ENCODE results near the gene C8G. TPM values are rescaled to one million over a fixed set of nuclear protein-coding genes. Genes with fewer than 3 reads are reported as not detected.

C8G gene
- total and polyA plus RNA-seq, 2 donors (not counting 1 experiment from before 2014, with no cell fraction given), result 1.7 to 2.8 TPM

GRCh38 chr9:136971746-136972145, 26.7 kb downstream of the C8G start:
- no peak overlapping the region for H3K4me3 Mint-ChIP-seq
- H3K9me3 ChIP-seq (ENCODE audit: control extremely low read depth in 1 of 3, control insufficient read depth in 2 of 3, insufficient read depth in 1 of 3, low read length in 2 of 3), result no peaks in the 10 kb centered on the region
- H3K27me3 ChIP-seq (replicated peaks in 1 of 4; ENCODE audit: control extremely low read depth in 1 of 4, control insufficient read depth in 3 of 4, insufficient read depth in 4 of 4, low read length in 3 of 4), result peaks cover 0 to 13% (median 1%) of the 10 kb centered on the region in 4 experiments
- no peak overlapping the region for H3K9ac ChIP-seq (ENCODE audit: low read length)
- H3K4me1 ChIP-seq (ENCODE audit: control insufficient read depth in 2 of 2, insufficient read depth in 2 of 2, low read length in 2 of 2), result no peaks in the 10 kb centered on the region
- H3K9me3 Mint-ChIP-seq (ENCODE audit: insufficient read depth), result no peaks in the 10 kb centered on the region
- H3K27ac Mint-ChIP-seq, result no peak overlapping the region
- intact Hi-C loops (cut with micrococcal nuclease), result no loop called here
- no peak overlapping the region for H3K4me3 ChIP-seq (ENCODE audit: control extremely low read depth in 1 of 5, extremely low read depth in 1 of 5, insufficient read depth in 1 of 5, low read depth in 2 of 5, low read length in 4 of 5)
- peaks cover 6% of the 10 kb centered on the region for H3K27me3 Mint-ChIP-seq
- ATAC-seq (ENCODE audit: low read depth) (no peak), DNase-seq (no peak)
- no peaks in the 10 kb centered on the region for H3K79me2 ChIP-seq (ENCODE audit: control insufficient read depth, insufficient read depth, low read length)
- 92% methylated on average over 13 of the region's 14 CpGs for WGBS (ENCODE audit: insufficient coverage)
- H3K27ac ChIP-seq (ENCODE audit: low read length in 2 of 2), result no peak overlapping the region
- no peak overlapping the region for H3K4me2 ChIP-seq (replicated peaks; ENCODE audit: low read depth, low read length, poor library complexity, severe bottlenecking)
- ChIA-PET POLR2A (interaction anchor here (0.6 kb wide), 1 partner anchor 620 kb away, joined by 3 read pairs; no protein-coding TSS in a partner anchor), CTCF (no interaction called here)
- TF ChIP-seq EZH2 (IDR thresholded peaks at IDR 0.05; ENCODE audit: borderline replicate concordance, insufficient read depth, low read depth, low read length, poor library complexity, severe bottlenecking) (no peak), CTCF (IDR thresholded peaks at IDR 0.05) (no peak)
- no peaks in the 10 kb centered on the region for H4K20me1 ChIP-seq (ENCODE audit: control insufficient read depth, insufficient read depth, low read length, poor library complexity, severe bottlenecking)
- no peaks in the 10 kb centered on the region for H3K36me3 ChIP-seq (replicated peaks in 1 of 2; ENCODE audit: control extremely low read depth in 1 of 2, control insufficient read depth in 1 of 2, extremely low read depth in 1 of 2, insufficient read depth in 2 of 2, low read length in 1 of 2)
- no peak overlapping the region for H2AFZ ChIP-seq (ENCODE audit: insufficient read depth, low read depth, low read length, poor library complexity, severe bottlenecking)
- peaks cover 3% of the 10 kb centered on the region for H3K4me1 Mint-ChIP-seq

- Histone ChIP-seq H3K36me3 (replicated peaks in 1 of 2; ENCODE audit: control extremely low read depth in 1 of 2, control insufficient read depth in 1 of 2, extremely low read depth in 1 of 2, insufficient read depth in 2 of 2, low read length in 1 of 2) (no peaks in the 10 kb centered on the region), H3K27ac (ENCODE audit: low read length in 2 of 2) (no peak overlapping the region), H3K4me3 (ENCODE audit: control extremely low read depth in 1 of 5, extremely low read depth in 1 of 5, insufficient read depth in 1 of 5, low read depth in 2 of 5, low read length in 4 of 5) (no peak overlapping the region), H3K9ac (ENCODE audit: low read length) (no peak overlapping the region), H3K4me1 (ENCODE audit: control insufficient read depth in 2 of 2, insufficient read depth in 2 of 2, low read length in 2 of 2) (no peaks in the 10 kb centered on the region), H3K27me3 (replicated peaks in 1 of 4; ENCODE audit: control extremely low read depth in 1 of 4, control insufficient read depth in 3 of 4, insufficient read depth in 4 of 4, low read length in 3 of 4) (peaks cover 0 to 19% (median 3%) of the 10 kb centered on the region in 4 experiments), H2AFZ (ENCODE audit: insufficient read depth, low read depth, low read length, poor library complexity, severe bottlenecking) (no peak overlapping the region), H4K20me1 (ENCODE audit: control insufficient read depth, insufficient read depth, low read length, poor library complexity, severe bottlenecking) (no peaks in the 10 kb centered on the region), H3K4me2 (replicated peaks; ENCODE audit: low read depth, low read length, poor library complexity, severe bottlenecking) (no peak overlapping the region), H3K79me2 (ENCODE audit: control insufficient read depth, insufficient read depth, low read length) (no peaks in the 10 kb centered on the region), H3K9me3 (ENCODE audit: control extremely low read depth in 1 of 3, control insufficient read depth in 2 of 3, insufficient read depth in 1 of 3, low read length in 2 of 3) (no peaks in the 10 kb centered on the region)
- intact Hi-C loops (cut with micrococcal nuclease), result no loop called here
- no peak overlapping the region for H3K4me3 Mint-ChIP-seq
- H3K9me3 Mint-ChIP-seq (ENCODE audit: insufficient read depth), result no peaks in the 10 kb centered on the region
- ChIA-PET CTCF (no interaction called here), POLR2A (no interaction called here)
- H3K4me1 Mint-ChIP-seq, result peaks cover 3% of the 10 kb centered on the region
- DNase-seq (no peak), ATAC-seq (ENCODE audit: low read depth) (no peak)
- 86% methylated on average over 11 of the region's 11 CpGs for WGBS (ENCODE audit: insufficient coverage)
- no peak overlapping the region for H3K27ac Mint-ChIP-seq
- H3K27me3 Mint-ChIP-seq, result peaks cover 6% of the 10 kb centered on the region
- no peak for TF ChIP-seq EZH2 (IDR thresholded peaks at IDR 0.05; ENCODE audit: borderline replicate concordance, insufficient read depth, low read depth, low read length, poor library complexity, severe bottlenecking)
Measured at GRCh38 chr9:136972335-136972734, 27.3 kb downstream of the C8G start.

All from B cell (primary cell).